HG02852 (cell line): Measurements from ENCODE around the gene PABPN1L.

ENCODE experiments used
- ATAC-seq: cut with Tn5 transposase; IDR thresholded peaks from one replicate; pipeline ENCODE4 v1.9.1; 2021; ENCODE audit warnings: mild to moderate bottlenecking, moderate library complexity; ENCODE audit not compliant: unreplicated experiment

PABPN1L gene

GRCh38 chr16:88815227-88815626 is 51.2 kb downstream of the PABPN1L start:
- no peak for ATAC-seq

GRCh38 chr16:88814144-88814502 is 52.3 kb downstream of the PABPN1L start:
- no peak for ATAC-seq
